ENCODE measurements around the gene TRPM2. TPM values are rescaled to one million over a fixed set of nuclear protein-coding genes. Genes with fewer than 3 reads are reported as not detected.

The TRPM2 gene
- total and polyA plus RNA-seq, 2 of the 13 experiments (the other 11 are each of a cell fraction or from before 2014, with no cell fraction given) = 0.07 to 0.20 TPM

DNA sequence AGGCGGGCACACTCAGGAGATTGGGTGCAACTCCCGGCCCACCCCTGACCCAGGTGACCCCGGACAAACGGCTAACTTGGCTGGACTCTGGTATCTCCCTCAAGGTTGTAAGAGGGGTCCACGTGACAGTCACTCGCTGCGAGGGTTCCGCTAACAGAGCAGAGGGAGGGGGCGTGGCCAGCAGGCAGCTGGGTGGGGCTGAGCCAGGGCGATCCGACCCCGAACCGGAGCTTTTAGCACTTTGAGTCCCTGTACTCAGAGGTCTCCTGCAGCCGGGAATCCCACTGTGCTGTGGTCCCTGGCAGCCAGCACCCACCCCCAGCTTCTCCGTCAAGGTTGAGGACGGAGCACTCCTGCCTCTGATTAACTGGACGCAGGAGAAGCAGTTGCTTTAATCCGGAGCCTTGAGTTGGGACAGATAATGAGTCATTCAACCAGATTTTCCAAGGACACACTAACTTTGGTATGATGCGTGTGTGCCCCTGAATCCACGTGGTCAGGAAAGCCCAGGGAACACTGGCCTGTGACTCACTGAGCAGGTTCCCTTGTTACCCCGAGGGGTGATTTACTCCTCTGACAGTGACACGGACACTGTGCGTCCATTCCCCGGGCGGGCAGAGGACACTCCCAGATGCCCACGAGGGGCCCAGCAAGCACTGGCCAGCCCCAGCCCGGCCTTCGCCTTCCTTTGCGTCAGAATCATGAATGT is 16.8 kb downstream of the TRPM2 start (continued):
- TF ChIP-seq IRF9 (CRISPR knock-in tag; IDR thresholded peaks at IDR 0.05; ENCODE audit: borderline replicate concordance) (0 out of 2 replicates have a peak, but pooled peaks have one; percentile 16), ZNF605 (CRISPR knock-in tag; IDR thresholded peaks at IDR 0.05) (no peak), CBX1 (IDR thresholded peaks at IDR 0.05; ENCODE audit: low read depth) (no peak), FIP1L1 (IDR thresholded peaks at IDR 0.05; ENCODE audit: borderline replicate concordance, insufficient read depth, low read depth, low read length) (no peak), AKNA (CRISPR knock-in tag; IDR thresholded peaks at IDR 0.05; ENCODE audit: borderline replicate concordance) (no peak), ZNF160 (CRISPR knock-in tag; IDR thresholded peaks at IDR 0.05) (no peak), JUN (CRISPR knock-in tag; IDR thresholded peaks at IDR 0.05) (no peak; the same call in 1 of the 2 replicates), ZNF558 (CRISPR knock-in tag; IDR thresholded peaks at IDR 0.05; ENCODE audit: borderline replicate concordance) (0 out of 2 replicates have a peak, but pooled peaks have one; percentile 16), GFI1 (CRISPR knock-in tag; IDR thresholded peaks at IDR 0.05; ENCODE audit: borderline replicate concordance) (peak; percentile 55; the same call in 1 of the 2 replicates), DBP (CRISPR knock-in tag; IDR thresholded peaks at IDR 0.05; ENCODE audit: not compliant biosample characterization) (no peak), JUNB (CRISPR knock-in tag; IDR thresholded peaks at IDR 0.05; ENCODE audit: borderline replicate concordance) (no peak), TFAP4 (IDR thresholded peaks at IDR 0.05; ENCODE audit: borderline replicate concordance, low read depth) (peak; percentile 28; the same call in 1 of the 2 replicates), ZNF468 (CRISPR knock-in tag; IDR thresholded peaks at IDR 0.05) (no peak)
- TF ChIP-seq, protein P1, sequence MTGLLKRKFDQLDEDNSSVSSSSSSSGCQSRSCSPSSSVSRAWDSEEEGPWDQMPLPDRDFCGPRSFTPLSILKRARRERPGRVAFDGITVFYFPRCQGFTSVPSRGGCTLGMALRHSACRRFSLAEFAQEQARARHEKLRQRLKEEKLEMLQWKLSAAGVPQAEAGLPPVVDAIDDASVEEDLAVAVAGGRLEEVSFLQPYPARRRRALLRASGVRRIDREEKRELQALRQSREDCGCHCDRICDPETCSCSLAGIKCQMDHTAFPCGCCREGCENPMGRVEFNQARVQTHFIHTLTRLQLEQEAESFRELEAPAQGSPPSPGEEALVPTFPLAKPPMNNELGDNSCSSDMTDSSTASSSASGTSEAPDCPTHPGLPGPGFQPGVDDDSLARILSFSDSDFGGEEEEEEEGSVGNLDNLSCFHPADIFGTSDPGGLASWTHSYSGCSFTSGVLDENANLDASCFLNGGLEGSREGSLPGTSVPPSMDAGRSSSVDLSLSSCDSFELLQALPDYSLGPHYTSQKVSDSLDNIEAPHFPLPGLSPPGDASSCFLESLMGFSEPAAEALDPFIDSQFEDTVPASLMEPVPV (CRISPR knock-in tag; IDR thresholded peaks at IDR 0.05) = no peak
- TF ChIP-seq, protein P2, sequence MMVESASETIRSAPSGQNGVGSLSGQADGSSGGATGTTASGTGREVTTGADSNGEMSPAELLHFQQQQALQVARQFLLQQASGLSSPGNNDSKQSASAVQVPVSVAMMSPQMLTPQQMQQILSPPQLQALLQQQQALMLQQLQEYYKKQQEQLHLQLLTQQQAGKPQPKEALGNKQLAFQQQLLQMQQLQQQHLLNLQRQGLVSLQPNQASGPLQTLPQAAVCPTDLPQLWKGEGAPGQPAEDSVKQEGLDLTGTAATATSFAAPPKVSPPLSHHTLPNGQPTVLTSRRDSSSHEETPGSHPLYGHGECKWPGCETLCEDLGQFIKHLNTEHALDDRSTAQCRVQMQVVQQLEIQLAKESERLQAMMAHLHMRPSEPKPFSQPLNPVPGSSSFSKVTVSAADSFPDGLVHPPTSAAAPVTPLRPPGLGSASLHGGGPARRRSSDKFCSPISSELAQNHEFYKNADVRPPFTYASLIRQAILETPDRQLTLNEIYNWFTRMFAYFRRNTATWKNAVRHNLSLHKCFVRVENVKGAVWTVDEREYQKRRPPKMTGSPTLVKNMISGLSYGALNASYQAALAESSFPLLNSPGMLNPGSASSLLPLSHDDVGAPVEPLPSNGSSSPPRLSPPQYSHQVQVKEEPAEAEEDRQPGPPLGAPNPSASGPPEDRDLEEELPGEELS (CRISPR knock-in tag; IDR thresholded peaks at IDR 0.05) = 0 out of 2 replicates have a peak, but pooled peaks have one; percentile 31

All from HepG2 (cell line).